C4-2B (cell line): Measurements from ENCODE around the gene KRT32.

Experiments
- H3K27ac ChIP-seq: fragments of 450-650 bp; 2 replicates; pipeline ENCODE4 v1.5.1; 2017
- ZFX ChIP-seq: fragments of 450-650 bp; IDR thresholded peaks from 2 replicates; pipeline ENCODE4 v1.6.1; 2017
- TF ChIP-seq, protein P1 (sequence below): fragments of 450-650 bp; conservative IDR thresholded peaks from 2 replicates; pipeline ENCODE4 v1.5.1; 2017; ENCODE audit warnings: mild to moderate bottlenecking

KRT32 gene

DNA sequence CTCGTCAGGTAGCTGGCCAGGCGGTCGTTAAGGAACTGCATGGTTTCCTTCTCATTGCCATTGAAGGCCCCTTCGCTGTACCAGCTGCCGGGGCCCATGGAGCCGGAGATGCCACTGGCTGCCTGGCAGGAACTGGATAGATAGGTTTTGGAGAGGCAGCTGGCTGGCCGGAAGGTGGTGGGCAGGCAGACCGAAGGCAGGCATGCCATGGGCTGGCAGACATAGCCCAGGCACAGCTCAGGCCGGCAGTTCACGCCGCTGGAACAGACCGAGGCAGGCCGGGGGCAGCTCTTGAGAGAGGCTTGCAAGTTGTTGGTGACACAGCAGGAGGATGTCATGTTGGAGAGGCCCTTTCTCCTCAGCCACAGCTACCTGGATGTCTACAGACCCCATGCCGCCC is at the start of gene KRT32:
Gene KRT32, minus strand, starts transcription at position 399 of the 400 bp plus-strand sequence. Its CDS starts 61 bp downstream, at position 338.
- no peak for TF ChIP-seq ZFX
- TF ChIP-seq, protein P1, sequence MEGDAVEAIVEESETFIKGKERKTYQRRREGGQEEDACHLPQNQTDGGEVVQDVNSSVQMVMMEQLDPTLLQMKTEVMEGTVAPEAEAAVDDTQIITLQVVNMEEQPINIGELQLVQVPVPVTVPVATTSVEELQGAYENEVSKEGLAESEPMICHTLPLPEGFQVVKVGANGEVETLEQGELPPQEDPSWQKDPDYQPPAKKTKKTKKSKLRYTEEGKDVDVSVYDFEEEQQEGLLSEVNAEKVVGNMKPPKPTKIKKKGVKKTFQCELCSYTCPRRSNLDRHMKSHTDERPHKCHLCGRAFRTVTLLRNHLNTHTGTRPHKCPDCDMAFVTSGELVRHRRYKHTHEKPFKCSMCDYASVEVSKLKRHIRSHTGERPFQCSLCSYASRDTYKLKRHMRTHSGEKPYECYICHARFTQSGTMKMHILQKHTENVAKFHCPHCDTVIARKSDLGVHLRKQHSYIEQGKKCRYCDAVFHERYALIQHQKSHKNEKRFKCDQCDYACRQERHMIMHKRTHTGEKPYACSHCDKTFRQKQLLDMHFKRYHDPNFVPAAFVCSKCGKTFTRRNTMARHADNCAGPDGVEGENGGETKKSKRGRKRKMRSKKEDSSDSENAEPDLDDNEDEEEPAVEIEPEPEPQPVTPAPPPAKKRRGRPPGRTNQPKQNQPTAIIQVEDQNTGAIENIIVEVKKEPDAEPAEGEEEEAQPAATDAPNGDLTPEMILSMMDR = no peak
- H3K27ac ChIP-seq = no peak within 1 kb of the TSS

DNA sequence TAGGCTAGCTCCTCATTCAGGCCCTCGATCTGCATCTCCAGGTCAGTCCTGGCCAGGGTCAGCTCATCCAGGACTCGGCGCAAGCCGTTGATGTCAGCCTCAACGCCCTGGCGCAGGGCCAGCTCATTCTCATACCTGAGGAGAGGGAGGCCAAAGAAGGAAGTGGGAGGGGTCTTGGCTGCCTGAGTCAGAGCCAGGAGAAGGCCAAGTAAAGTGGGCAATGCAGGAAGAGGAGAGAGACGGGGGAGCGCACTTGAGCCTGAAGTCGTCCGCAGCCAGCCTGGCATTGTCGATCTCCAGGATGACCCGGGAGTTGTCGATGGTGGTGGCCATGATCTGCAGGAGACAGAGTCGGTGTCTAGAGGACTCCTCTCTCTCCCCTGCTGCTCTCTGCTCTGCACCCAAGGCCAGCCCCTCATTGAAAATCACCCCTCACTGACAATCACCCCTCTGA is 49.7 kb upstream of the KRT32 start:
- no peak overlapping the region for H3K27ac ChIP-seq
- TF ChIP-seq ZFX = no peak
- TF ChIP-seq, protein P1 = no peak

DNA sequence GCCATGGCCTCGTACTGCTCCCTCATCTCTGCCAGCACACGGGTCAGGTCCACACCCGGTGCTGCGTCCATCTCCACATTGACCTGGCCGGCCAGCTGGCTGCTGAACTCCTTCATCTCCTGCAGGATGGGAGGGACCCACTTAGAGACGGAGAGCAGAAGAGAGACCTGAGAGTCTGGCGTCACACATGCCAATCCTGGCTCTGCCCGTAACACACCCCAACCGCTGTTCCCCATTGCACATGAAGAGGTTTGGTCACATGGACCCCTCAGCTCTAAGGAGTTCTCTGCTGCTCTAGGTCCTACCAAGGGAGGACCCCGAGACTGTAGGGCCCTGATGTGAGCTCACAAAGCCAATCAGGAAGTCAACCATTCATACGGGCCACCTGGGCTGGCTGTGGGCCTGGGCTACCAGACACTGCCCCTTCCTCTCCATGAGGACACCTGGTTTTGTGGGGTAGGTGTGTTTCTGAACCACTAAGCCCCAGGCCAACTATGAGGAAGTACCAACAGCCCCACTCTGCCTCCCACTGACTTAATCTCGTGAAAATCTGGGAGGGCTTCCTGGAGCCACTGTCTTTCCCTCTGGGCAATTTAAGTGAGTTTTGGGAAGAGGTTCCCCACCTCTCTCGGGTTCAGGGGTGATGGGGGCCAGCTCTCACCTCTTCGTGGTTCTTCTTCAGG is 49.1 kb upstream of the KRT32 start:
- no peak overlapping the region for H3K27ac ChIP-seq
- TF ChIP-seq, protein P1 = no peak
- TF ChIP-seq ZFX = no peak

DNA sequence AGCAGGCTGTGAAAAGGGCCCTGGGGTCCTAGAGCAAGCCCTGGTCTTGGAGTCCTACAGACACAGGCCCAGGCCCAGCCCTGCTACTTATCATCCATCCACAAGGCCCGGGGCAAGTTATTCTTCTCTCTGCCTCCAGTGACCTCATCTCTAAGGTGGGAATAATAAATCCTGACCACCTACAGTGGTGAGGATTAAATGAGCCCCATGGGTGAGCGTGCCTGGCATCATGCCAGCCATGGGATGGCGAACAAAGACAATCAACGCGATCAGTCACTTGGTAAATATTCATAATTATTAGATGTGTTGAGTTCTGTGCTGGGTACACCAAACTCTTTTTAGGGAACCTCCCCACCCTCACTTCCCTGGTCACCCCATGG is 46.0 kb upstream of the KRT32 start:
- no peak overlapping the region for H3K27ac ChIP-seq
- TF ChIP-seq, protein P1 = no peak
- TF ChIP-seq ZFX = no peak

DNA sequence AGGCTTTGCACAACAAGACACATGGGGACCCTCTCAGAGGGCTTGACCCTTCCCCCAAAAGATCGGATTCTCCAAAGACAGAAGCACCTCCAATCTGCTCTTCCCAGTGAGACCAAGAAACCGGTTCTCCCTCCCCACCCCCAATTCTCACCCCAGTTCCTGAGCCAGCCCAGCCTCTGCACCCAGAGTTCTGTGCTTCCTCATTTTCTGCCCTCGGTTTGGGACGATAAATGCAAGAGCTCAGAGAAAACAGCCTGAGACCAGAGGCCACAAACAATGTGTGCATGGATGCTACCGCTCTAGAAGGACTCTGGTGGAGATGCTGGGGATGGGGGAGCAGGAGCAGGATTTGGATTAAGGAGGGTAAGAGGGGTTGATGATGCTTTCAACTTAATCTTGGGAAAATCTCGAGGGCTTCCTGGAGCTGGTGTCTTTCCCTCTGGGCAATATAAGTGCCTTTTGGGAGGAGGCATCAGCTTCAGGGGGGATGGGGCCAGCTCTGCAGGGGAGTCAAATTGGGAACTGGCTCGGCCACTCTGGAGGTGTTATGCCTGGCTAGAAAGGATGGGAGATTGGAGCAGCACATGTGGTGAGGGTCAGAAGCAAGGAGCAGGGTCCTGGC is 45.5 kb upstream of the KRT32 start:
- TF ChIP-seq ZFX = no peak
- TF ChIP-seq, protein P1 = no peak
- no peak overlapping the region for H3K27ac ChIP-seq

DNA sequence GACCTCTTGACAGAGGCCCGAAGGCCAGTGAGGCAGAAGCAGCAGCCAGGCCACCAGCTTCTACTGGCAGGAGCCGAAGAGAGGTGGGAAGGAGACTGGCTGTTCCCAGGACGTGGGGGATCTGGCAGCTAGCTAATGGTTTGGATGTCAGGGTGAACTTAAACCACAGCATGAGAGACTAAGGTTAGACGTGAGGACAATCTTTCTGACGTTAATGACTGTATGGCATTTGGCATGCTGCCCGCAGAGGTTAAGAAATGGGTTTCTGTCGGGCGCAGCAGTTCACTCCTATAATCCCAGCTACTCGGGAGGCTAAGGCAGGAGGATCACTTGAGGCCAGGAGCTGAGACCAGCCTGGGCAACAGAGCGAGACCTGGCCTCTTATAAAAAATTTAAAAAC is 44.5 kb upstream of the KRT32 start:
- no peak overlapping the region for H3K27ac ChIP-seq
- TF ChIP-seq, protein P1 = no peak
- TF ChIP-seq ZFX = no peak

DNA sequence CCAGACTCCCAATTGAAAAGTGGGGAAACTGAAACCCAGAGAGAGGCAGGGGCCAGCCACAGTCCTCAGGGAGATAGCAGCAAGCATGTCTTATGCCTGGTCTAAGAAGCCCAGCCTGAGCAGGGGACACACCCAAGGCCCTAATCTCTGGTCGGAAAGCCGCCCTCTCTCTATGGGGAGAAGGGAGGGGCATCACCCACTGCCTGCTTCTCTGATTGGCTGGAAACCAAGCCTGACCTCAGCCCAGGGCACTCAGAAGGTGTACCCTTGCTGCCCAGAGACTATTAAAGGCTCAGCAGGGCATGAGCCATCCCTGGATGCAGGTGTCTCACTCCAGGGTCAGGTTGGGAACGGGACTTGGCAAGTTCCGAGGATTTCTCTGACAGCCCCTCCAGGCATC is 43.9 kb upstream of the KRT32 start:
- TF ChIP-seq, protein P1 = no peak
- TF ChIP-seq ZFX = no peak
- H3K27ac ChIP-seq = no peak overlapping the region
